Measurements from ENCODE around the gene CILP.

- TF ChIP-seq CTCF (IDR thresholded peaks at IDR 0.05), result no peak
- TF ChIP-seq POLR2A (IDR thresholded peaks at IDR 0.05), result no peak
Observed at GRCh38 chr15:65154720-65155119, 56.6 kb downstream of the CILP start.

Measured in heart left ventricle (tissue), 13 donors.